H1 (cell line): ENCODE data around the gene AKR7A2. TPM values are rescaled to one million over a fixed set of nuclear protein-coding genes. Genes with fewer than 3 reads are reported as not detected.

ENCODE experiments used
- BRCA1 ChIP-seq: IDR thresholded peaks from 2 replicates; pipeline ENCODE4 v1.6.1; 2012; ENCODE audit warnings: low read depth, low read length, improper control_type of control experiment
- CHD2 ChIP-seq: IDR thresholded peaks from 2 replicates; pipeline ENCODE4 v1.6.1; 2012; ENCODE audit warnings: low read length, improper control_type of control experiment
- CHD7 ChIP-seq: fragments of 300-600 bp; sonication (generic); IDR thresholded peaks from 2 replicates; pipeline ENCODE4 v1.7.1; 2012; ENCODE audit warnings: low read length, moderate library complexity, mild to moderate bottlenecking, inconsistent platforms; ENCODE audit not compliant: insufficient replicate concordance
- CREB1 ChIP-seq: IDR thresholded peaks from 2 replicates; pipeline ENCODE4 v1.6.1; 2012; ENCODE audit warnings: inconsistent platforms
- FOSL1 ChIP-seq: IDR thresholded peaks from 2 replicates; pipeline ENCODE4 v1.6.1; 2011; ENCODE audit warnings: mild to moderate bottlenecking, low read depth, low read length, moderate library complexity; ENCODE audit not compliant: insufficient read depth
- MAFK ChIP-seq: IDR thresholded peaks from 2 replicates; pipeline ENCODE4 v1.6.1; 2012; ENCODE audit warnings: low read depth, mild to moderate bottlenecking, improper control_type of control experiment, low read length
- RAD21 ChIP-seq, 2 experiments: IDR thresholded peaks in 1 of 2; conservative IDR thresholded peaks in 1 of 2; 2 replicates each; pipeline ENCODE4 v1.6.1; 2011; ENCODE audit warnings: low read depth in 2 of 2, low read length in 2 of 2, improper control_type of control experiment in 1 of 2, inconsistent platforms in 1 of 2, mild to moderate bottlenecking in 1 of 2, moderate library complexity in 1 of 2
- polyA plus RNA-seq, 7 experiments: library from polyadenylated mRNA; depleted of rRNA in 3 of 7; stranded (reverse) in 5 of 7; unstranded in 2 of 7; fragments of >200 nt in 5 of 7; fragments of 200-250 nt in 2 of 7; gene quantifications; 1 replicate in 5 of 7; 2 replicates in 1 of 7; 4 replicates in 1 of 7; pipeline versions ENCODE4 v1.2.1 to v1.2.3, GENCODE V29; 2011 to 2013; ENCODE audit warnings: missing spikeins in 2 of 7, mixed read lengths in 2 of 7
- total RNA-seq: library from RNA; stranded (reverse); fragmentation: NEBNext Ultra II Directional; extraction: Animal tissue kit (Norgen Biotek cat#: 25700); gene quantifications from 2 replicates; pipeline ENCODE4 v1.2.1, GENCODE V29; 2021
- TF ChIP-seq, protein P1 (sequence below): IDR thresholded peaks from 2 replicates; pipeline ENCODE4 v1.6.1; 2011; ENCODE audit warnings: low read depth, mild to moderate bottlenecking, low read length; ENCODE audit not compliant: insufficient read depth

AKR7A2 gene
- total and polyA plus RNA-seq, 2 of the 8 experiments (the other 6 are each of a cell fraction or from before 2014, with no cell fraction given), result 32.0 to 48.3 TPM

GRCh38 chr1:19283891-19284290 is 28.1 kb downstream of the AKR7A2 start (continued):
- TF ChIP-seq CHD7, result no peak
- TF ChIP-seq, protein P1, sequence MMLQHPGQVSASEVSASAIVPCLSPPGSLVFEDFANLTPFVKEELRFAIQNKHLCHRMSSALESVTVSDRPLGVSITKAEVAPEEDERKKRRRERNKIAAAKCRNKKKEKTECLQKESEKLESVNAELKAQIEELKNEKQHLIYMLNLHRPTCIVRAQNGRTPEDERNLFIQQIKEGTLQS, result no peak
- TF ChIP-seq BRCA1, result no peak
- TF ChIP-seq MAFK, result no peak
- TF ChIP-seq RAD21 (IDR thresholded peaks at IDR 0.05 in 1 of 2, conservative IDR thresholded peaks at IDR 0.05 in 1 of 2; ENCODE audit: low read depth in 2 of 2, low read length in 2 of 2), result no peak
- TF ChIP-seq CREB1, result no peak
- no peak for TF ChIP-seq FOSL1
- no peak for TF ChIP-seq CHD2
- TF ChIP-seq, all 59 proteins: peak for 0
